Activated CD8-positive, alpha-beta memory T cell treated with anti-CD3 and anti-CD28 coated beads for 48 hours (primary cell): Measurements from ENCODE around the gene RHOJ.
"Not testable (repeated sequence)": the region's sequence is repeated elsewhere in the genome, so short reads cannot be mapped to it uniquely, and the experiment has no call there.

Source experiments
- DNase-seq, 3 experiments: peaks; one replicate each; pipeline ENCODE4 v3.0.0-alpha.2; 2020; ENCODE audit warnings: low read depth in 2 of 3, low spot score in 2 of 3

RHOJ gene

GRCh38 chr14:63296060-63296563, 91.9 kb downstream of the RHOJ start:
- DNase-seq: no peak

DNA sequence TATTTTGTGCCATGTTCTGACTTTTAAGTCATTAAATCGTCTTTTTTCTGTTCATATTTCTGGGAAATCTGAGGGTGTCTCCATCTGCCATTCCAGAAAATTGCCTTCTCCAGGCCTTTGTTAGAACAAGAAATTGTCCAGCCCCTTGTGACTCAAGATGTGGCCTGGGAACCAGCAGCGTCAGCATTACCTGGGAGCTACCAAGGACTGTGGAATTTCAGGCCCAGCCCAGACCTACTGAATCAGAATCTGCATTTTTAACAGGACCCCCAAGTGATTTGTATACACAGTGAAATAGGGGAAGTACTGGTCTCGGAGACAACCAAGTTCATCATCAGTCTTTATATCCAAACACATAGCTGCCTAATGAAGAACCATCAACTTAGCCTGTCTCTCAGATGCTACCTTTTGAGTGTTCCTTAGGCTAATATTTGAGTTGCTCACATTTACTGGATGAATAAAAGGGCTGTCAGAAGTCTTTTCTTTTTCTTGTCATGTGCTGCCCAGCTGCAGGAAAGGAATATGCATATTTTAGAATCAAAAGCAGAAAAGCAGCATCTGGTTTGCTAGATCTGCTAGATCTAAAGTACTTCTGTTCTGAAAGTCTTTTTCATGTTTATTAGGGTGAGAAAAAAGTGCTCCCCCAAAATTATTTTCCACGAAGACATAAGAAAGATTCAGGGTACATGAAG, 93.3 kb downstream of the RHOJ start:
- DNase-seq: no peak

DNA sequence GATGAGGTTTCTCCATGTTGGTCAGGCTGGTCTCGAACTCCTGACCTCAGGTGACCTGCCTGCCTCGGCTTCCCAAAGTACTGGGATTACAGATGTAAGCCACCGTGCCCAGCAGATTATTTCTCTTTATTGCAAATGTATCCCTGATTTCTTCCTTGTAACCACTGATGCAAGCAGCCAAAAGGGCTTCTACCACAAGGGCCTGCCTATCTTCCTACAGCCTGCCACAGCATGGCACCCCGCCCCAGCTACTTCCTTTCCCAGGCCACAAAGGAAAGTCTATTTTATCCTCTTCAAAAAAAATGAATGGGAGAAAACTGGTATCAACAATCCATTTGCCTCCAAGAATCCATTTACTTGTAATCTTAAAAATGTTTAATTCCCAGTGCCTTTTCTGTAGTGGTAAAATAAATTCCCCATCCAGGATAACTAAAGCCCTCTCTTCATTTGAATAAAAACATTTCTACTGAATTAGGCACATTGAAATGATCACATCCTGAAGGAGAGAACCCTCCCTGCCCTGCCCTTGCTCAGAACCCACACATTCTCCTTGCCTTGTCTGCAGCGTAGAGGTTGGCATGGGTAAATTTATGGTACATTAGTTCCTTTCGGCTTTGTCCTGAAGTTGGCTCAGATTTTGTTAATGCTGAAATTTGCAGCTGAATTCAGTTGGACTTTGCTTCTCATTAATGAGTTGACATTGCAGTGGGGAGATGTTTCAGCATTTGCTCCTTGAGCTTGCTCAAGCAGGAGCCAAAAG, 95.3 kb downstream of the RHOJ start:
- no peak for DNase-seq

DNA sequence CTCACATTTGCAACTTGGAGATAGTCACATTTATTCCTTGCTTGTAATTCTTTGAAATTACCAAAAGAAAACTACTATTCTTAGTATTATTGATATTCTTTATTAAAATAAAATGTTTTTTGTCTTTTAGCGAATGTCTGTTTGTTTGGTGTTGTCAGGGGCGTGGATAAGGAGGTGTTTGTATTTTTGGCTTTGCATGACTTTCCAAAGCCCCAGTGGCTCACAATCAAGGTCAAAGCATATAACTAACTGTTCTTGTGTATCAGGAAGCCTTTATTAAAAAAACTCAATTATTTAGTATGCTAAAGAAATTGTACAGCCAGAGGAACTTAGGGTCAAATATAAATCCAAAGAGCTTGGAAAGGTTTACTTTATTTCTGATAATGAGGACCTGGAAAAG, 96.6 kb downstream of the RHOJ start:
- DNase-seq: no peak

GRCh38 chr14:63301891-63302534, 97.8 kb downstream of the RHOJ start:
- DNase-seq: no peak

- DNase-seq: not testable (repeated sequence)
Observed at GRCh38 chr14:63304429-63304828, 100.2 kb downstream of the RHOJ start.

GRCh38 chr14:63308723-63309317, 104.6 kb downstream of the RHOJ start:
- DNase-seq: no peak

- DNase-seq: no peak
Observed at GRCh38 chr14:63318835-63319234, 114.6 kb downstream of the RHOJ start, which contains the start of gene GPHB5. Gene GPHB5, minus strand, starts transcription at chr14:63318935. Its CDS starts 1,086 bp downstream, at chr14:63317849.

GRCh38 chr14:63322472-63322871, 118.2 kb downstream of the RHOJ start:
- no peak for DNase-seq

DNA sequence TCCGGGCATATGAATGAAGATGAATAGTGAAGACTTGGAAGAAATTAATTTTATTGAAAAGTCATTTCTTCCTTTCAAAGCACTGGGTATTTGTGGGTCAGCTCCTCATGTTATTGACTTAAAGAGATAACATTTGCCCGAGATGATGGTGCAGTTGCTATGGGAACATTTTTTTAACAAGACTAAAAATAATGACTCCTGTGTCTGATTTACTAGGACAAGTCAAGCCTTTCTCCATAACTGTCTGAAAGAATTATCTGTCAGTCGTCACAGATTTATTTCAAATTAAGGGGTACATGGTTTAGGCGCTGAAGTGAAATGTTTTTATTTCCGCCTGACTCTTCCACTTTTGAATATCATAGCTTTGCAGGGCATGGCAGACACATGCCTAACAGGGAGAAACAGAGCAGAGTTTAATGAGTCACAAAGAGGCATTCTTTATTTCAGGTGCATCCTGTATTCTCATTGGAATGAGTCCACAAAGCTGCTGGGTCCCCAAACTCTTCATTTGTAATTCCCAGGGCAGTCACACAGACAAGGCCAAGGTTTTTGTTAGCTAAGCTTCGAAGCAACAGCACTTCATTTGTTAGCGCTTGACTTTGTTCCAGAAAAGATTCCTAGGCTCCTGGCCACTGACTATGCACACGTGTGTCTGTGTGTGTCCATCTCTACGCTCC, 118.8 kb downstream of the RHOJ start:
- no peak for DNase-seq

- no peak for DNase-seq
Observed at GRCh38 chr14:63326840-63327239, 122.6 kb downstream of the RHOJ start.

- DNase-seq: no peak
Observed at GRCh38 chr14:63328787-63329737, 124.8 kb downstream of the RHOJ start.

GRCh38 chr14:63342371-63342770, 138.1 kb downstream of the RHOJ start:
- DNase-seq: no peak
